ENCODE data around the gene BACH2. TPM values are rescaled to one million over a fixed set of nuclear protein-coding genes. Genes with fewer than 3 reads are reported as not detected.

The BACH2 gene
- total and polyA plus RNA-seq, 12 donors = 0.16 to 4.7 (median 2.4) TPM

DNA sequence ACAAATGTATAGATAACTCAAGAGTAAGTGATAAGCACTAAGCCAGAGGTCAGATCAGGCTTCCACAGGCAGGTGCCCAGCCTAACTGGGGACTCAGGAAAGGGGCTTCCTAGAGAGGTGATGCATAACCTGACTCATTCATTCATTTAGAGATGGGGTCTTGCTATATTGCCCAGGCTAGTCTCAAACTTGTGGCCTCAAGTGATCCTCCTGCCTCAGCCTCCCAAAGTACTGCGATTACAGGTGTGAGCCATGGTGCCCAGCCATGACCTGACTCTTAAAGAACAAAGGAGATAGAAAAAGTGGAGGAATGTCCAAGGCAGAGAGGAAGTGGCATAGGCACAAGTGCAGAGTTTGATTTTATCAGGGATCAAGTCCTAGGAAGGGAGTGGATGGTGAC is 360.5 kb downstream of the BACH2 start:
- Histone ChIP-seq H3K36me3 (peaks cover 0 to 45% (median 7%) of the 10 kb centered on the region in 9 donors), H3K27me3 (no peaks in the 10 kb centered on the region), H3K4me3 (no peak overlapping the region), H3K9me3 (no peaks in the 10 kb centered on the region), H3K27ac (no peak overlapping the region), H3K4me1 (peaks cover 0 to 10% (median 0%) of the 10 kb centered on the region in 9 donors)
- 96% methylated on average over 1 of the region's 1 CpG for WGBS, 2 donors
- intact Hi-C loops (cut with DNase I) = no loop called here
- ATAC-seq (no peak), DNase-seq (no peak)
- TF ChIP-seq, protein P1, sequence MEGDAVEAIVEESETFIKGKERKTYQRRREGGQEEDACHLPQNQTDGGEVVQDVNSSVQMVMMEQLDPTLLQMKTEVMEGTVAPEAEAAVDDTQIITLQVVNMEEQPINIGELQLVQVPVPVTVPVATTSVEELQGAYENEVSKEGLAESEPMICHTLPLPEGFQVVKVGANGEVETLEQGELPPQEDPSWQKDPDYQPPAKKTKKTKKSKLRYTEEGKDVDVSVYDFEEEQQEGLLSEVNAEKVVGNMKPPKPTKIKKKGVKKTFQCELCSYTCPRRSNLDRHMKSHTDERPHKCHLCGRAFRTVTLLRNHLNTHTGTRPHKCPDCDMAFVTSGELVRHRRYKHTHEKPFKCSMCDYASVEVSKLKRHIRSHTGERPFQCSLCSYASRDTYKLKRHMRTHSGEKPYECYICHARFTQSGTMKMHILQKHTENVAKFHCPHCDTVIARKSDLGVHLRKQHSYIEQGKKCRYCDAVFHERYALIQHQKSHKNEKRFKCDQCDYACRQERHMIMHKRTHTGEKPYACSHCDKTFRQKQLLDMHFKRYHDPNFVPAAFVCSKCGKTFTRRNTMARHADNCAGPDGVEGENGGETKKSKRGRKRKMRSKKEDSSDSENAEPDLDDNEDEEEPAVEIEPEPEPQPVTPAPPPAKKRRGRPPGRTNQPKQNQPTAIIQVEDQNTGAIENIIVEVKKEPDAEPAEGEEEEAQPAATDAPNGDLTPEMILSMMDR (IDR thresholded peaks at IDR 0.05) = no peak

DNA sequence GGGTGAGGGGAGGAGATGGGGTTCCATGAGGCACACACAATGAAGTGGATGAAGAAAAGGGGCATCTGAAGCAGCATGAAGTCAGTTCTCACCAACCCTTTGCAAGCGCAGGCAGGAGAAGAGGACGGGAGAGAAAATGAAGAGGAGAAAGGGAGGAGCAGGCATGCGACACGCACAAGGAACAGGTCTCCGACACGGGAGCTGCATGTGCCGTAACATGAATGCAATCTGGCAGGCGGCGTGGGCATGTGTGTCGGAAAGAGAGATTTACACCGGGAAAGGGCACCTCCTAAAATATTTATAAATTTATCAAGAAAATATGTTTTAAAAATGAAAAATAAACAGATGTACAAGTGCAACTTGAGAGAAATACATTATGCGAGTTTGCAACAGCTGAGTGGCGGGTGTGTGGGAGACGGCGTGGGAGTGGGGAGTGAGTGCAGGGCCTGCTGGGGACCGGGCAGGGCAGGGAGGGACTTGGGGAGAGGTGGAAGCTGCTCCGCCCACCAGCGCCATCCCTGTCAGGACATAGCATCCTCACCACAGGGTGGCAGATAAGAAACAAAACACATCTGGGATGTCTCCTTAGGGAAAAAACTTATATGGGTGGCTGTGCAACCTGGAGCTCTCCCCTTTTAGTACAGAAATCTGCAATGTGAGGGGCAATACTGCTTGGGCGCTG is 361.8 kb downstream of the BACH2 start:
- 92 to 94% methylated on average over 19 of the region's 19 CpGs for WGBS, 2 donors
- Histone ChIP-seq H3K4me3 (no peak overlapping the region), H3K4me1 (no peaks in the 10 kb centered on the region), H3K27me3 (no peaks in the 10 kb centered on the region), H3K36me3 (peaks cover 0 to 54% (median 7%) of the 10 kb centered on the region in 9 donors), H3K9me3 (no peaks in the 10 kb centered on the region), H3K27ac (no peak overlapping the region)
- intact Hi-C loops (cut with DNase I) = loop anchor here in 1 of 10 donors (5.0 kb wide), 1 partner anchor 547 kb away; no protein-coding TSS in a partner anchor
- DNase-seq = no peak
- TF ChIP-seq, protein P1 (IDR thresholded peaks at IDR 0.05) = no peak
- no peak for ATAC-seq

DNA sequence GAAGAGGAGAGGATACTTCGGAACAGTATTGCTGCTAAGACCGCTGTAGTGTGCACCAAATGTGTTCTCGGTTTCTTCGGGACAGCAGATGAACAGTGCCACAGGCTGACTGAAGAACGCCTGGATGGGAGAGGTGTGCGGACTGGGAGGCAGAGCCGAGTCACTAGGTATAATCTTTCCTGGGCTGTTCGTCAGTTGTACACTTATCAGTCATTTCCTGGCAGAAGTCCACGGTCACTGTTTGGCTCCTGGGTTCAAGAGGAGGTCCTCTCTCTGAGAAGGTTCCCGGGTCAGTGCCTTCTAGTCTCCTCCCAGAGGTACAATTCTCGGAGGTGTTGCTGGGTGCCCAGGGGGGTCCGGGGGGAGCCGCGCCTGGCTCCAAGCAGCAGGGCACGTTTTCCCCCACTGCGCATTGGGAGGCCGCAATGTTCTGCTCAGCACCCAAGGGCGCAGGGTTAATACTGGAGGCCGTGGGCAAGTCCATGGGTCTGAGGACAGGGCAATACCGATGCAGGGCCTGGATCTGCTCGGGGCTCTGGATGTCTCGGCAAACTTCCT is 364.3 kb downstream of the BACH2 start:
- intact Hi-C loops (cut with DNase I) = loop anchor here in 1 of 10 donors (5.0 kb wide), 1 partner anchor 550 kb away; no protein-coding TSS in a partner anchor
- Histone ChIP-seq H3K27me3 (no peaks in the 10 kb centered on the region), H3K4me3 (no peak overlapping the region), H3K9me3 (no peaks in the 10 kb centered on the region), H3K27ac (no peak overlapping the region), H3K36me3 (peaks cover 0 to 46% (median 7%) of the 10 kb centered on the region in 9 donors), H3K4me1 (peaks cover 0 to 15% (median 0%) of the 10 kb centered on the region in 9 donors)
- DNase-seq (no peak), ATAC-seq (no peak)
- WGBS, 2 donors = 89 to 91% methylated on average over 22 of the region's 22 CpGs
- TF ChIP-seq, protein P1 (IDR thresholded peaks at IDR 0.05) = no peak

DNA sequence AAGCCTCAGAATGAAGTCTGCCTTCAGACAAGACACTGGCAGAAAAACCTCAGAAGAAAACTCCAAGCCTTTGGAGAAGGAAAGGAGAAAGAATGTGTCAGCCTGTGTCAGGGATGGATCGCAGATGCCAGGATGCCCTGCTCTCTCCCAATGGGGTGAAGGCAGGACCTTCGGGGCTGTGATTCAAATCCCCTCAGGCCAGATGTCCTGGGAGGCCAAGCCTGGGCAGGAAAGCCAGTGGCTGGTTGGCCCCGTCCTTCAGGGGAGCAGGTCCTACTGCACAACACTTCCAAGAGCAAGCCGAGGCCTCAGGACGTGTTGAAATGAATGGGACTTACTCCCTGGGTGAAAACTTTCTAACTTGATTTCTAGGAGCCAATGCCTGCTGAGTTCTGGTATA is 365.9 kb downstream of the BACH2 start:
- TF ChIP-seq, protein P1 (IDR thresholded peaks at IDR 0.05) = no peak
- H3K27me3 ChIP-seq = no peaks in the 10 kb centered on the region
- 87 to 89% methylated on average over 5 of the region's 5 CpGs for WGBS, 2 donors
- intact Hi-C loops (cut with DNase I) = loop anchor here in 1 of 10 donors (5.0 kb wide), 1 partner anchor 552 kb away; no protein-coding TSS in a partner anchor
- no peaks in the 10 kb centered on the region for H3K9me3 ChIP-seq
- no peak for DNase-seq
- H3K27ac ChIP-seq = no peak overlapping the region
- peaks cover 0 to 15% (median 0%) of the 10 kb centered on the region in 9 donors for H3K4me1 ChIP-seq
- ATAC-seq = no peak
- peaks cover 0 to 32% (median 7%) of the 10 kb centered on the region in 9 donors for H3K36me3 ChIP-seq
- H3K4me3 ChIP-seq = no peak overlapping the region

All from heart right ventricle (tissue), 16 donors.